ENCODE data around the gene ABCA7. TPM values are rescaled to one million over a fixed set of nuclear protein-coding genes. Genes with fewer than 3 reads are reported as not detected.

The ABCA7 gene
- total and polyA plus RNA-seq, 2 of the 13 experiments (the other 11 are each of a cell fraction or from before 2014, with no cell fraction given): 4.4 to 32.4 TPM

GRCh38 chr19:1066251-1066747, 26.4 kb downstream of the ABCA7 start (continued):
- TF ChIP-seq THAP9 (CRISPR knock-in tag; IDR thresholded peaks at IDR 0.05; ENCODE audit: borderline replicate concordance) (peak; percentile 47), ZFX (CRISPR knock-in tag; IDR thresholded peaks at IDR 0.05; ENCODE audit: low read depth) (peak; percentile 32), PATZ1 (CRISPR knock-in tag; IDR thresholded peaks at IDR 0.05) (peak; percentile 31; the same call in 1 of the 2 replicates), KLF16 (CRISPR knock-in tag; IDR thresholded peaks at IDR 0.05) (no peak), KLF12 (CRISPR knock-in tag; IDR thresholded peaks at IDR 0.05; ENCODE audit: borderline replicate concordance) (peak; percentile 42; the same call in 1 of the 2 replicates), KLF11 (CRISPR knock-in tag; IDR thresholded peaks at IDR 0.05) (peak; percentile 40; the same call in 1 of the 2 replicates), ZFP90 (CRISPR knock-in tag; IDR thresholded peaks at IDR 0.05; ENCODE audit: borderline replicate concordance) (peak; percentile 60; the same call in 1 of the 2 replicates), ZNF777 (CRISPR knock-in tag; IDR thresholded peaks at IDR 0.05) (0 out of 2 replicates have a peak, but pooled peaks have one; percentile 20), ZNF83 (CRISPR knock-in tag; IDR thresholded peaks at IDR 0.05; ENCODE audit: borderline replicate concordance) (peak; percentile 47; the same call in 1 of the 2 replicates), HNRNPL (IDR thresholded peaks at IDR 0.05; ENCODE audit: low read depth, low read length) (peak; percentile 47; the same call in 1 of the 2 replicates), PHF20 (CRISPR knock-in tag; IDR thresholded peaks at IDR 0.05) (no peak), ATRX (CRISPR knock-in tag; IDR thresholded peaks at IDR 0.05; ENCODE audit: borderline replicate concordance) (no peak)
- TF ChIP-seq, protein P1, sequence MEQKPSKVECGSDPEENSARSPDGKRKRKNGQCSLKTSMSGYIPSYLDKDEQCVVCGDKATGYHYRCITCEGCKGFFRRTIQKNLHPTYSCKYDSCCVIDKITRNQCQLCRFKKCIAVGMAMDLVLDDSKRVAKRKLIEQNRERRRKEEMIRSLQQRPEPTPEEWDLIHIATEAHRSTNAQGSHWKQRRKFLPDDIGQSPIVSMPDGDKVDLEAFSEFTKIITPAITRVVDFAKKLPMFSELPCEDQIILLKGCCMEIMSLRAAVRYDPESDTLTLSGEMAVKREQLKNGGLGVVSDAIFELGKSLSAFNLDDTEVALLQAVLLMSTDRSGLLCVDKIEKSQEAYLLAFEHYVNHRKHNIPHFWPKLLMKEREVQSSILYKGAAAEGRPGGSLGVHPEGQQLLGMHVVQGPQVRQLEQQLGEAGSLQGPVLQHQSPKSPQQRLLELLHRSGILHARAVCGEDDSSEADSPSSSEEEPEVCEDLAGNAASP (CRISPR knock-in tag; IDR thresholded peaks at IDR 0.05; ENCODE audit: borderline replicate concordance): no peak
- TF ChIP-seq, protein P2, sequence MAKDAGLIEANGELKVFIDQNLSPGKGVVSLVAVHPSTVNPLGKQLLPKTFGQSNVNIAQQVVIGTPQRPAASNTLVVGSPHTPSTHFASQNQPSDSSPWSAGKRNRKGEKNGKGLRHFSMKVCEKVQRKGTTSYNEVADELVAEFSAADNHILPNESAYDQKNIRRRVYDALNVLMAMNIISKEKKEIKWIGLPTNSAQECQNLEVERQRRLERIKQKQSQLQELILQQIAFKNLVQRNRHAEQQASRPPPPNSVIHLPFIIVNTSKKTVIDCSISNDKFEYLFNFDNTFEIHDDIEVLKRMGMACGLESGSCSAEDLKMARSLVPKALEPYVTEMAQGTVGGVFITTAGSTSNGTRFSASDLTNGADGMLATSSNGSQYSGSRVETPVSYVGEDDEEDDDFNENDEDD (CRISPR knock-in tag; IDR thresholded peaks at IDR 0.05; ENCODE audit: borderline replicate concordance): peak; percentile 33; the same call in 1 of the 2 replicates
- TF ChIP-seq, protein P3, sequence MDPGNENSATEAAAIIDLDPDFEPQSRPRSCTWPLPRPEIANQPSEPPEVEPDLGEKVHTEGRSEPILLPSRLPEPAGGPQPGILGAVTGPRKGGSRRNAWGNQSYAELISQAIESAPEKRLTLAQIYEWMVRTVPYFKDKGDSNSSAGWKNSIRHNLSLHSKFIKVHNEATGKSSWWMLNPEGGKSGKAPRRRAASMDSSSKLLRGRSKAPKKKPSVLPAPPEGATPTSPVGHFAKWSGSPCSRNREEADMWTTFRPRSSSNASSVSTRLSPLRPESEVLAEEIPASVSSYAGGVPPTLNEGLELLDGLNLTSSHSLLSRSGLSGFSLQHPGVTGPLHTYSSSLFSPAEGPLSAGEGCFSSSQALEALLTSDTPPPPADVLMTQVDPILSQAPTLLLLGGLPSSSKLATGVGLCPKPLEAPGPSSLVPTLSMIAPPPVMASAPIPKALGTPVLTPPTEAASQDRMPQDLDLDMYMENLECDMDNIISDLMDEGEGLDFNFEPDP (CRISPR knock-in tag; conservative IDR thresholded peaks at IDR 0.05): 0 out of 2 replicates have a peak, but pooled peaks have one; percentile 82
- TF ChIP-seq, protein P4, sequence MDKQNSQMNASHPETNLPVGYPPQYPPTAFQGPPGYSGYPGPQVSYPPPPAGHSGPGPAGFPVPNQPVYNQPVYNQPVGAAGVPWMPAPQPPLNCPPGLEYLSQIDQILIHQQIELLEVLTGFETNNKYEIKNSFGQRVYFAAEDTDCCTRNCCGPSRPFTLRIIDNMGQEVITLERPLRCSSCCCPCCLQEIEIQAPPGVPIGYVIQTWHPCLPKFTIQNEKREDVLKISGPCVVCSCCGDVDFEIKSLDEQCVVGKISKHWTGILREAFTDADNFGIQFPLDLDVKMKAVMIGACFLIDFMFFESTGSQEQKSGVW (CRISPR knock-in tag; IDR thresholded peaks at IDR 0.05; ENCODE audit: borderline replicate concordance): no peak
- TF ChIP-seq, protein P5, sequence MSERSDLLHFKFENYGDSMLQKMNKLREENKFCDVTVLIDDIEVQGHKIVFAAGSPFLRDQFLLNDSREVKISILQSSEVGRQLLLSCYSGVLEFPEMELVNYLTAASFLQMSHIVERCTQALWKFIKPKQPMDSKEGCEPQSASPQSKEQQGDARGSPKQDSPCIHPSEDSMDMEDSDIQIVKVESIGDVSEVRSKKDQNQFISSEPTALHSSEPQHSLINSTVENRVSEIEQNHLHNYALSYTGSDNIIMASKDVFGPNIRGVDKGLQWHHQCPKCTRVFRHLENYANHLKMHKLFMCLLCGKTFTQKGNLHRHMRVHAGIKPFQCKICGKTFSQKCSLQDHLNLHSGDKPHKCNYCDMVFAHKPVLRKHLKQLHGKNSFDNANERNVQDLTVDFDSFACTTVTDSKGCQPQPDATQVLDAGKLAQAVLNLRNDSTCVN (CRISPR knock-in tag; IDR thresholded peaks at IDR 0.05; ENCODE audit: borderline replicate concordance): peak; percentile 8; the same call in 1 of the 2 replicates

Measured in HepG2 (cell line).